T-cell (primary cell): Measurements from ENCODE around the gene UNC80. TPM values are rescaled to one million over a fixed set of nuclear protein-coding genes. Genes with fewer than 3 reads are reported as not detected.
A peak's percentile ranks its signal among the peaks of the same experiment; 100 is the strongest.

ENCODE experiments used
- ATAC-seq, 4 experiments: fragments of 200-7000 bp in 3 of 4; fragments of 150-1000 bp in 1 of 4; cut with Tn5 transposase; replicated peaks in 1 of 4; 1 replicate in 3 of 4; 2 replicates in 1 of 4; pipeline ENCODE4 v1.10.0; 2021; ENCODE audit warnings: moderate library complexity in 3 of 4, mild to moderate bottlenecking in 2 of 4, moderate number of reproducible peaks in 1 of 4
- CTCF ChIA-PET, 2 donors: fragments of 300-600 bp; sonication (Branson Sonifier 250); formaldehyde crosslinking; loops; one replicate each; lab custom pipeline; 2022; ENCODE audit warnings: antibody characterized with exemption in 2 of 2; lab: Charles Lee
- POLR2A ChIA-PET, 2 donors: fragments of 300-600 bp; sonication (Branson Sonifier 250); formaldehyde crosslinking; loops; one replicate each; lab custom pipeline; 2022; ENCODE audit warnings: antibody characterized with exemption in 2 of 2; lab: Charles Lee
- DNase-seq, 35 experiments: peaks; one replicate each; pipeline versions ENCODE4 v3.0.0 to v3.0.0-alpha.2; 2013 to 2023
- H3K27ac ChIP-seq: one replicate; pipeline ENCODE4 v1.5.1; 2013; ENCODE audit warnings: low read length
- H3K27me3 ChIP-seq, 2 experiments: replicated peaks in 1 of 2; 1 replicate in 1 of 2; 2 replicates in 1 of 2; pipeline versions ENCODE4 v1.6.1 to v1.7.0; 2013; ENCODE audit warnings: low read length in 1 of 2, mixed read lengths in 1 of 2; ENCODE audit not compliant: control insufficient read depth in 2 of 2, insufficient read depth in 2 of 2; ENCODE audit errors: extremely low read depth in 1 of 2
- H3K36me3 ChIP-seq, 2 donors: 1 replicate in 1 of 2; 2 replicates in 1 of 2; pipeline versions ENCODE4 v1.6.1 to v1.7.0; 2013; ENCODE audit warnings: low read length in 1 of 2; ENCODE audit not compliant: control insufficient read depth in 2 of 2, insufficient read depth in 1 of 2; ENCODE audit errors: extremely low read depth in 1 of 2
- H3K4me1 ChIP-seq, 2 experiments: 1 replicate in 1 of 2; 2 replicates in 1 of 2; pipeline versions ENCODE4 v1.6.1 to v1.7.0; 2013; ENCODE audit warnings: low read length in 2 of 2, mixed read lengths in 1 of 2; ENCODE audit not compliant: insufficient read depth in 2 of 2, control insufficient read depth in 1 of 2; ENCODE audit errors: extremely low read depth in 1 of 2
- H3K4me3 ChIP-seq, 2 donors: 1 replicate in 1 of 2; 2 replicates in 1 of 2; pipeline versions ENCODE4 v1.5.1 to v1.7.0; 2013; ENCODE audit warnings: mild to moderate bottlenecking in 2 of 2, low read length in 1 of 2, moderate library complexity in 1 of 2; ENCODE audit not compliant: control insufficient read depth in 1 of 2; ENCODE audit errors: extremely low read depth in 1 of 2
- H3K9me3 ChIP-seq: 2 replicates; pipeline ENCODE4 v1.7.0; 2013
- H3K27ac Mint-ChIP-seq, 2 donors: one replicate each; pipeline ENCODE4 v1.8.0; 2020 to 2021; ENCODE audit warnings: mild to moderate bottlenecking in 2 of 2, mixed read lengths in 2 of 2
- H3K27me3 Mint-ChIP-seq, 2 donors: one replicate each; pipeline ENCODE4 v1.8.0; 2021 to 2022; ENCODE audit warnings: mixed read lengths in 2 of 2
- H3K36me3 Mint-ChIP-seq: one replicate; pipeline ENCODE4 v1.8.0; 2021; ENCODE audit warnings: mixed read lengths
- H3K4me1 Mint-ChIP-seq, 3 donors: one replicate each; pipeline ENCODE4 v1.8.0; 2020 to 2022; ENCODE audit warnings: mixed read lengths in 3 of 3, mild to moderate bottlenecking in 1 of 3
- H3K4me3 Mint-ChIP-seq, 3 donors: one replicate each; pipeline ENCODE4 v1.8.0; 2020 to 2022; ENCODE audit warnings: mild to moderate bottlenecking in 3 of 3, mixed read lengths in 3 of 3, moderate library complexity in 3 of 3
- H3K9me3 Mint-ChIP-seq, 3 donors: one replicate each; pipeline ENCODE4 v1.8.0; 2020 to 2022; ENCODE audit warnings: mixed read lengths in 3 of 3
- WGBS: methylation state at CpG from one replicate; pipeline ENCODE4 v1.1.5; 2013; ENCODE audit warnings: missing lambda C conversion rate; ENCODE audit not compliant: insufficient coverage; 5-methylcytosine and 5-hydroxymethylcytosine counted together
- total RNA-seq, 35 experiments: library from RNA in 6 of 35; stranded (reverse) in 6 of 35; fragments of 120-200 nt in 1 of 35; gene quantifications; one replicate each; pipeline versions ENCODE4 v1.2.1 to v1.2.4 and lab custom pipeline; 2013 to 2026

UNC80 gene
- total RNA-seq, 5 donors from 2014 or later (not counting 1 experiment from before 2014, with no cell fraction given) = 0.09 TPM; not detected in 4

GRCh38 chr2:210020138-210020537, 248.5 kb downstream of the UNC80 start:
- peaks cover 52% of the 10 kb centered on the region for H3K36me3 Mint-ChIP-seq
- Histone ChIP-seq H3K27ac (no peak overlapping the region), H3K4me3 (no peak overlapping the region), H3K36me3 (peaks cover 0 to 73% of the 10 kb centered on the region in 2 donors), H3K9me3 (no peaks in the 10 kb centered on the region), H3K4me1 (no peaks in the 10 kb centered on the region), H3K27me3 (no peaks in the 10 kb centered on the region)
- DNase-seq (no peak), ATAC-seq (no peak)
- no peak overlapping the region for H3K4me3 Mint-ChIP-seq
- POLR2A ChIA-PET = no interaction called here
- no peaks in the 10 kb centered on the region for H3K27me3 Mint-ChIP-seq
- no peaks in the 10 kb centered on the region for H3K9me3 Mint-ChIP-seq
- CTCF ChIA-PET = interaction anchor here in 1 of 2 donors (0.6 kb wide), 1 partner anchor 77 kb away, joined by 3 read pairs; no protein-coding TSS in a partner anchor
- H3K27ac Mint-ChIP-seq = no peak overlapping the region
- peaks cover 0 to 11% (median 2%) of the 10 kb centered on the region in 3 donors for H3K4me1 Mint-ChIP-seq
- WGBS = no CpG with 5 or more reads among the region's 1 CpG

- H3K27me3 Mint-ChIP-seq = no peaks in the 10 kb centered on the region
- H3K4me3 Mint-ChIP-seq = no peak overlapping the region
- H3K36me3 Mint-ChIP-seq = peaks cover 39% of the 10 kb centered on the region
- DNase-seq (no peak), ATAC-seq (no peak)
- Histone ChIP-seq H3K4me1 (no peaks in the 10 kb centered on the region), H3K27ac (no peak overlapping the region), H3K27me3 (no peaks in the 10 kb centered on the region), H3K4me3 (no peak overlapping the region), H3K36me3 (peaks cover 0 to 53% of the 10 kb centered on the region in 2 donors), H3K9me3 (no peaks in the 10 kb centered on the region)
- no peak overlapping the region for H3K27ac Mint-ChIP-seq
- ChIA-PET CTCF (interaction anchor here in 1 of 2 donors (0.8 kb wide), 1 partner anchor 1725 kb away, joined by 3 read pairs; no protein-coding TSS in a partner anchor), POLR2A (no interaction called here)
- 100% methylated on average over 1 of the region's 3 CpGs for WGBS
- peaks cover 0 to 9% (median 0%) of the 10 kb centered on the region in 3 donors for H3K4me1 Mint-ChIP-seq
- no peaks in the 10 kb centered on the region for H3K9me3 Mint-ChIP-seq
Observed at GRCh38 chr2:210022824-210023223, 251.2 kb downstream of the UNC80 start.

DNA sequence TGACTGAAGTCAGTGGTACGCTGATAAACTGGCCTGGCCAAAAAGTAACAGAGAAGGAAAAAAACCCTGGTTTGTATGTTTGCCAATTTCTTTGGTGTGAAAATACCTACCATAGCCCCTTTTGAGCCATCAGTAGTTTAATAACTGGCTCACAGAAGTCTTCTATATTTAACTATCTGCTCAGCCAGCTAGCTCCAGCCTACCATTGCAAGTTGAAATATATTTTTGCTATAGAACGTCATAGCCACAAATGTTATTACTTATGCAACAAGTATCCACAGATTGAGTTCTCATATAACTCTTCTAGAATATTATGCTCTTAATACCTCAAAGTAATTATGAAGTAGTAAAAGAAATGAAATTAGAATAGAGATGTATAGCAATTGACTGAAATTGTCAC, 256.0 kb downstream of the UNC80 start:
- no peaks in the 10 kb centered on the region for H3K4me1 ChIP-seq
- no CpG with 5 or more reads among the region's 2 CpGs for WGBS
- H3K27me3 Mint-ChIP-seq = no peaks in the 10 kb centered on the region
- ATAC-seq = no peak
- H3K36me3 Mint-ChIP-seq = peaks cover 30% of the 10 kb centered on the region
- H3K4me3 Mint-ChIP-seq = no peak overlapping the region
- H3K27ac ChIP-seq = no peak overlapping the region
- no peak for DNase-seq
- H3K4me3 ChIP-seq = no peak overlapping the region
- no peaks in the 10 kb centered on the region for H3K9me3 ChIP-seq
- no peaks in the 10 kb centered on the region for H3K9me3 Mint-ChIP-seq
- H3K36me3 ChIP-seq = peaks cover 0 to 16% of the 10 kb centered on the region in 2 donors
- POLR2A ChIA-PET = no interaction called here
- H3K27me3 ChIP-seq = no peaks in the 10 kb centered on the region
- H3K4me1 Mint-ChIP-seq = peaks cover 0 to 5% (median 0%) of the 10 kb centered on the region in 3 donors
- no peak overlapping the region for H3K27ac Mint-ChIP-seq
- CTCF ChIA-PET = no interaction called here

DNA sequence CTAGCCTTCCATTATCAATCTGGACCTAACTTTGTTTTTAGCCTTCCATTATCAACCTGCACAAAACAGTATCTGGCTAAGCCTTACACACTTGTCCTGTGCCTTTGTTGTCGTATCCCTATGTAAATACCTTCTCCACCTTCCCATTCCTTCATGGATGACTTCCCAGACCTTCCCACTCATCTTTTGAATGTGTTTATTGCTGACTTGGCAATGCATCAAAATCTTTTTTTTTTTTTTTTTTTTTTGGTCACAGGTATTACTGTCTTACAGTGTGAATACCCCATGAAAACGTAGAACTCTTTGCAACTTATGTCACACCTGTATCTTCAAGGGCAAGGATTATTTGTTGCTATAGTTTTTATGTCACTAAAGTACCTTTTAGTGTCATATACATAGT, 256.5 kb downstream of the UNC80 start:
- Histone ChIP-seq H3K4me1 (no peaks in the 10 kb centered on the region), H3K9me3 (no peaks in the 10 kb centered on the region), H3K36me3 (peaks cover 0 to 10% of the 10 kb centered on the region in 2 donors), H3K4me3 (no peak overlapping the region), H3K27me3 (no peaks in the 10 kb centered on the region), H3K27ac (no peak overlapping the region)
- CTCF ChIA-PET = no interaction called here
- Mint-ChIP-seq H3K27ac (peak overlapping the region in 1 of 2 donors; percentile 24), H3K27me3 (no peaks in the 10 kb centered on the region), H3K4me3 (no peak overlapping the region), H3K36me3 (peaks cover 24% of the 10 kb centered on the region), H3K9me3 (no peaks in the 10 kb centered on the region), H3K4me1 (peaks cover 0 to 5% (median 0%) of the 10 kb centered on the region in 3 donors)
- DNase-seq (no peak), ATAC-seq (no peak)
- WGBS = 100% methylated on average over 1 of the region's 2 CpGs
- POLR2A ChIA-PET = no interaction called here

DNA sequence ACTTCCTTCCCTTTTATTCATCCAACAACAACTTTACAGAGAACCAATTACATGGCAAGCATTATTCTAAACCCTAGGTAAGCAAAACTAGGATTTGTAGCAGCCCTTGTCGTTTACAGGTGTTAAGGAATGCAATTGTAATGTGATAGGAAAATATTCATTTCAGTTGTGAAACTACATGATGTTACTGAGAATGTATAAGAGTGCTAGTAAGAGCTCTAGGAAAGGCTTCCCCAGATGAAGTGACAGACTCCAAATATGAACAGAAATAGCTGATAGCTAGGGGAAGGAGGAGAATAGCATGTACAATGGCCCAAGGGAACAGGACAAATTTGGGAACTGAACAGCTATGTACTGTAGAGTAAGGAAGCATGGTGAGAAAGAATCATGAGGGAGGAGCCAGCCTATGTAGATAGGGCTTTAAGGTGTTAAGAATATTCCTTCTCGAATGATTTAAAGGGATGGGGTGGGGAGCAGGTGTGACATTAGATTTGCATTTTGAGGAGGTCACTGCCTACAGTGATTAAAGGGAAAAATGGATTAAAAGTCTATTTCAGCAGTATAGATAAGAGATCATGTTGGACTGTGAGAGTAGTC, 262.6 kb downstream of the UNC80 start:
- H3K27me3 ChIP-seq = no peaks in the 10 kb centered on the region
- H3K4me3 Mint-ChIP-seq = no peak overlapping the region
- ATAC-seq (no peak), DNase-seq (no peak)
- H3K27ac ChIP-seq = no peak overlapping the region
- H3K9me3 Mint-ChIP-seq = no peaks in the 10 kb centered on the region
- H3K27ac Mint-ChIP-seq = no peak overlapping the region
- H3K27me3 Mint-ChIP-seq = no peaks in the 10 kb centered on the region
- H3K4me3 ChIP-seq = no peak overlapping the region
- H3K36me3 ChIP-seq = no peaks in the 10 kb centered on the region
- ChIA-PET POLR2A (interaction anchor here in 1 of 2 donors (0.6 kb wide), 1 partner anchor 149 kb away, joined by 5 read pairs; no protein-coding TSS in a partner anchor), CTCF (no interaction called here)
- H3K36me3 Mint-ChIP-seq = peaks cover 4% of the 10 kb centered on the region
- peaks cover 0 to 2% (median 0%) of the 10 kb centered on the region in 3 donors for H3K4me1 Mint-ChIP-seq
- no peaks in the 10 kb centered on the region for H3K9me3 ChIP-seq
- 67% methylated on average over 1 of the region's 2 CpGs for WGBS
- no peaks in the 10 kb centered on the region for H3K4me1 ChIP-seq

- Mint-ChIP-seq H3K9me3 (no peaks in the 10 kb centered on the region), H3K27ac (no peak overlapping the region), H3K4me3 (no peak overlapping the region), H3K36me3 (peaks cover 4% of the 10 kb centered on the region), H3K4me1 (peaks cover 0 to 2% (median 0%) of the 10 kb centered on the region in 3 donors), H3K27me3 (no peaks in the 10 kb centered on the region)
- no peaks in the 10 kb centered on the region for H3K4me1 ChIP-seq
- ATAC-seq (no peak), DNase-seq (no peak)
- WGBS = 100% methylated on average over 3 of the region's 4 CpGs
- no peaks in the 10 kb centered on the region for H3K36me3 ChIP-seq
- POLR2A ChIA-PET = interaction anchor here in 1 of 2 donors (0.6 kb wide), 1 partner anchor 153 kb away, joined by 4 read pairs; no protein-coding TSS in a partner anchor
- H3K27me3 ChIP-seq = no peaks in the 10 kb centered on the region
- no peak overlapping the region for H3K27ac ChIP-seq
- H3K9me3 ChIP-seq = no peaks in the 10 kb centered on the region
- no peak overlapping the region for H3K4me3 ChIP-seq
- CTCF ChIA-PET = no interaction called here
Observed at GRCh38 chr2:210035679-210036078, 264.0 kb downstream of the UNC80 start.
